Transverse colon (tissue), 4 donors: ENCODE measurements around the gene EPHA1. TPM values are rescaled to one million over a fixed set of nuclear protein-coding genes. Genes with fewer than 3 reads are reported as not detected.
A peak's percentile ranks its signal among the peaks of the same experiment; 100 is the strongest.

Experiments used
- DNase-seq: peaks from one replicate; pipeline ENCODE4 v3.0.0-alpha.2; 2019
- H3K27ac ChIP-seq, 4 donors: fragments of 200-600 bp; sonication (generic); 2 replicates each; pipeline ENCODE4 v1.5.1; 2016 to 2018; ENCODE audit warnings: inconsistent platforms in 4 of 4
- H3K27me3 ChIP-seq: fragments of 200-600 bp; sonication (generic); 2 replicates; pipeline ENCODE4 v1.5.1; 2017; ENCODE audit warnings: inconsistent platforms
- H3K36me3 ChIP-seq, 4 donors: fragments of 200-600 bp; sonication (generic); 2 replicates each; pipeline ENCODE4 v1.5.1; 2017 to 2019; ENCODE audit warnings: inconsistent platforms in 4 of 4
- H3K4me1 ChIP-seq, 4 donors: fragments of 200-600 bp; sonication (generic); 2 replicates each; pipeline ENCODE4 v1.5.1; 2017 to 2020; ENCODE audit warnings: inconsistent platforms in 4 of 4
- H3K4me3 ChIP-seq, 4 donors: fragments of 200-600 bp; sonication (generic); 1 replicate in 1 of 4; 2 replicates in 3 of 4; pipeline versions ENCODE4 v1.5.1 to v1.6.1; 2017 to 2019; ENCODE audit warnings: inconsistent platforms in 4 of 4
- H3K9me3 ChIP-seq, 2 donors: fragments of 200-600 bp; sonication (generic); 2 replicates each; pipeline ENCODE4 v1.5.1; 2017 to 2019; ENCODE audit warnings: inconsistent platforms in 2 of 2
- CTCF ChIP-seq, 5 experiments: fragments of 200-600 bp in 3 of 5; fragments of 450-650 bp in 2 of 5; sonication (generic) in 3 of 5; IDR thresholded peaks; 1 replicate in 2 of 5; 2 replicates in 3 of 5; pipeline ENCODE4 v1.5.1; 2016 to 2017; ENCODE audit warnings: antibody characterized with exemption in 5 of 5, inconsistent platforms in 3 of 5, mild to moderate bottlenecking in 2 of 5, moderate library complexity in 1 of 5
- EP300 ChIP-seq: sonication (generic); formaldehyde crosslinking; IDR thresholded peaks from one replicate; pipeline ENCODE4 v1.6.1; 2017; ENCODE audit warnings: antibody characterized with exemption, low read depth
- POLR2A ChIP-seq: fragments of 450-650 bp; IDR thresholded peaks from one replicate; pipeline ENCODE4 v1.6.1; 2016; ENCODE audit warnings: antibody characterized with exemption, mild to moderate bottlenecking, moderate library complexity
- POLR2AphosphoS5 ChIP-seq, 3 donors: sonication (generic); formaldehyde crosslinking; IDR thresholded peaks; one replicate each; pipeline ENCODE4 v1.6.1; 2016; ENCODE audit warnings: antibody characterized with exemption in 3 of 3
- WGBS, 2 donors: methylation state at CpG; one replicate each; pipeline ENCODE4 v1.1.5; 2018; ENCODE audit warnings: low coverage in 1 of 2; 5-methylcytosine and 5-hydroxymethylcytosine counted together
- in situ Hi-C, 4 donors: fragments of 200-750 bp; cut with MboI; loops; one replicate each; pipeline versions ENCODE4 v1.15.0 to v1.15.1; 2017; ENCODE audit warnings: low sequenced_read_pairs in 3 of 4, low pct_ligation_motif_present in 1 of 4, low pct_unique_long_range_greater_than_20kb in 1 of 4
- intact Hi-C: fragments of 100-400 bp; cut with DNase I; formaldehyde crosslinking; loops from one replicate; pipeline ENCODE4 v1.15.1; 2023; ENCODE audit warnings: low total_unique reads
- total RNA-seq, 4 donors: library from RNA; depleted of rRNA; stranded (reverse); fragments of >200 nt; gene quantifications; one replicate each; pipeline ENCODE4 v1.1.0, GENCODE V29; 2016

EPHA1 gene
- total RNA-seq, 4 donors from 2014 or later = 21.1 to 29.9 (median 24.8) TPM

- Histone ChIP-seq H3K27ac (peak overlapping the region; percentile 93 to 99 (median 98)), H3K9me3 (no peaks in the 10 kb centered on the region), H3K4me3 (peak overlapping the region in 2 of 4 donors; percentile 11 to 92), H3K27me3 (no peaks in the 10 kb centered on the region), H3K36me3 (peaks cover 0 to 6% (median 0%) of the 10 kb centered on the region in 4 donors), H3K4me1 (peaks cover 23 to 60% (median 41%) of the 10 kb centered on the region in 4 donors)
- DNase-seq = no peak
- intact Hi-C loops = no loop called here
- TF ChIP-seq POLR2AphosphoS5 (IDR thresholded peaks at IDR 0.05) (no peak), EP300 (no peak), POLR2A (no peak), CTCF (IDR thresholded peaks at IDR 0.05) (no peak)
- 47 to 48% methylated on average over 4 to 5 of the region's 5 CpGs for WGBS, 2 donors
- in situ Hi-C loops = no loop called here
These were observed 24.5 kb downstream of the EPHA1 start for GRCh38 chr7:143384148-143384547.

DNA sequence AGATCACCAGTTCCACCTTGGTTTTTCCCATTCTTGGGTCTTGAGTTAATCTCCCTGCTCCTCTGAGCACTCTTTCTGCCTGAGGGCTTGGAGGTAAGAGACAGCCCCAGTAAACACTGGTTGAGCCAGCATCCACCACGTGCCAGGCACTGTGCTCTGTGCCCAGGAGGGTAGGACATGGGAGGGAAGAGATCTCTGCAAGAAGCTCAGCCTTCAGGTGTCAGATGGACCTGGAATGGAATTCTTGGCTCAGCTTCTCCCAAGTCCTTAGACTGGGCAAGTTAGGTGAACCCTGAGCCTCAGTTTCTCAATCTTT lies 25.1 kb downstream of the EPHA1 start:
- TF ChIP-seq EP300 (no peak), POLR2AphosphoS5 (IDR thresholded peaks at IDR 0.05) (no peak), CTCF (IDR thresholded peaks at IDR 0.05) (no peak), POLR2A (no peak)
- H3K27me3 ChIP-seq = no peaks in the 10 kb centered on the region
- peak overlapping the region in 2 of 4 donors; percentile 92 to 100 for H3K4me3 ChIP-seq
- 50% methylated on average over 1 of the region's 1 CpG; no CpG with 5 or more reads in 1 of the 2 donors for WGBS, 2 donors
- peaks cover 28 to 65% (median 43%) of the 10 kb centered on the region in 4 donors for H3K4me1 ChIP-seq
- no peaks in the 10 kb centered on the region for H3K9me3 ChIP-seq
- H3K36me3 ChIP-seq = peaks cover 0 to 6% (median 0%) of the 10 kb centered on the region in 4 donors
- intact Hi-C loops = no loop called here
- no peak for DNase-seq
- in situ Hi-C loops = no loop called here
- peak overlapping the region; percentile 93 to 99 (median 98) for H3K27ac ChIP-seq

GRCh38 chr7:143382791-143383641 lies 25.6 kb downstream of the EPHA1 start:
- H3K4me3 ChIP-seq = peak overlapping the region in 3 of 4 donors; percentile 79 to 100 (median 92)
- H3K36me3 ChIP-seq = peaks cover 0 to under 1% (median 0%) of the 10 kb centered on the region in 4 donors
- 84 to 85% methylated on average over 5 to 15 of the region's 15 CpGs for WGBS, 2 donors
- in situ Hi-C loops (no loop called here), intact Hi-C loops (no loop called here)
- H3K27me3 ChIP-seq = no peaks in the 10 kb centered on the region
- peaks cover 29 to 67% (median 43%) of the 10 kb centered on the region in 4 donors for H3K4me1 ChIP-seq
- TF ChIP-seq POLR2AphosphoS5 (IDR thresholded peaks at IDR 0.05) (no peak), POLR2A (no peak), CTCF (IDR thresholded peaks at IDR 0.05) (no peak), EP300 (no peak)
- no peaks in the 10 kb centered on the region for H3K9me3 ChIP-seq
- DNase-seq = no peak
- peak overlapping the region; percentile 93 to 99 (median 98) for H3K27ac ChIP-seq

GRCh38 chr7:143382126-143382790 lies 26.4 kb downstream of the EPHA1 start:
- Histone ChIP-seq H3K9me3 (no peaks in the 10 kb centered on the region), H3K27ac (peak overlapping the region; percentile 93 to 99 (median 98)), H3K36me3 (no peaks in the 10 kb centered on the region), H3K4me3 (peak overlapping the region; percentile 79 to 100 (median 96)), H3K27me3 (no peaks in the 10 kb centered on the region), H3K4me1 (peaks cover 29 to 64% (median 39%) of the 10 kb centered on the region in 4 donors)
- TF ChIP-seq CTCF (IDR thresholded peaks at IDR 0.05) (no peak), POLR2A (no peak), POLR2AphosphoS5 (IDR thresholded peaks at IDR 0.05) (no peak), EP300 (no peak)
- intact Hi-C loops = no loop called here
- WGBS, 2 donors = 32 to 43% methylated on average over 3 to 20 of the region's 21 CpGs
- DNase-seq = no peak
- in situ Hi-C loops = no loop called here
